Mesothelial cell of epicardium (in vitro differentiated cells): ENCODE data around the gene SIL1. TPM values are rescaled to one million over a fixed set of nuclear protein-coding genes. Genes with fewer than 3 reads are reported as not detected.

Experiments used
- DNase-seq, 2 experiments: peaks; one replicate each; pipeline ENCODE4 v3.0.0; 2021; ENCODE audit warnings: low spot score in 2 of 2; ENCODE audit not compliant: unreplicated experiment in 2 of 2
- H3K27ac Mint-ChIP-seq: 2 replicates; pipeline ENCODE4 v1.8.0; 2021; ENCODE audit warnings: mixed read lengths
- H3K27me3 Mint-ChIP-seq: 2 replicates; pipeline ENCODE4 v1.8.0; 2021; ENCODE audit warnings: low read depth, mixed read lengths
- H3K36me3 Mint-ChIP-seq: 2 replicates; pipeline ENCODE4 v1.8.0; 2021; ENCODE audit warnings: mixed read lengths
- H3K4me1 Mint-ChIP-seq: 2 replicates; pipeline ENCODE4 v1.8.0; 2021; ENCODE audit warnings: mixed read lengths
- H3K4me3 Mint-ChIP-seq: 2 replicates; pipeline ENCODE4 v1.8.0; 2021; ENCODE audit warnings: mild to moderate bottlenecking, moderate library complexity, mixed read lengths
- H3K9me3 Mint-ChIP-seq: 2 replicates; pipeline ENCODE4 v1.8.0; 2021; ENCODE audit warnings: mixed read lengths
- CTCF ChIP-seq: fragments of 200-600 bp; sonication (generic); IDR thresholded peaks from one replicate; pipeline ENCODE4 v1.5.0; 2021; ENCODE audit warnings: antibody characterized with exemption; ENCODE audit not compliant: unreplicated experiment
- total RNA-seq: library from RNA; stranded (reverse); gene quantifications from 3 replicates; pipeline ENCODE4 v1.2.1, GENCODE V29; 2021

The SIL1 gene
- total RNA-seq, 1 donor from 2014 or later = 46.2 TPM

GRCh38 chr5:138952962-138953361, 245.2 kb downstream of the SIL1 start:
- H3K4me3 Mint-ChIP-seq = no peak overlapping the region
- H3K4me1 Mint-ChIP-seq = peaks cover 51% of the 10 kb centered on the region
- H3K27me3 Mint-ChIP-seq = no peaks in the 10 kb centered on the region
- TF ChIP-seq CTCF = no peak
- peaks cover 6% of the 10 kb centered on the region for H3K36me3 Mint-ChIP-seq
- no peaks in the 10 kb centered on the region for H3K9me3 Mint-ChIP-seq
- H3K27ac Mint-ChIP-seq = peak overlapping the region; percentile 64
- no peak for DNase-seq

- no peak for DNase-seq
- H3K36me3 Mint-ChIP-seq = peaks cover 6% of the 10 kb centered on the region
- peak overlapping the region; percentile 61 for H3K27ac Mint-ChIP-seq
- no peak overlapping the region for H3K4me3 Mint-ChIP-seq
- H3K4me1 Mint-ChIP-seq = peaks cover 51% of the 10 kb centered on the region
- no peaks in the 10 kb centered on the region for H3K27me3 Mint-ChIP-seq
- TF ChIP-seq CTCF = no peak
- no peaks in the 10 kb centered on the region for H3K9me3 Mint-ChIP-seq
Observed at GRCh38 chr5:138951986-138952735, 246.0 kb downstream of the SIL1 start.

- DNase-seq = no peak
- TF ChIP-seq CTCF = no peak
- no peak overlapping the region for H3K4me3 Mint-ChIP-seq
- H3K27ac Mint-ChIP-seq = no peak overlapping the region
- peaks cover 6% of the 10 kb centered on the region for H3K36me3 Mint-ChIP-seq
- H3K27me3 Mint-ChIP-seq = no peaks in the 10 kb centered on the region
- no peaks in the 10 kb centered on the region for H3K9me3 Mint-ChIP-seq
- H3K4me1 Mint-ChIP-seq = peaks cover 51% of the 10 kb centered on the region
Observed at GRCh38 chr5:138951091-138951985, 246.8 kb downstream of the SIL1 start.

GRCh38 chr5:138950421-138951031, 247.6 kb downstream of the SIL1 start:
- no peak for TF ChIP-seq CTCF
- H3K27me3 Mint-ChIP-seq = no peaks in the 10 kb centered on the region
- DNase-seq = no peak
- no peak overlapping the region for H3K4me3 Mint-ChIP-seq
- peaks cover 52% of the 10 kb centered on the region for H3K4me1 Mint-ChIP-seq
- H3K9me3 Mint-ChIP-seq = no peaks in the 10 kb centered on the region
- peaks cover 8% of the 10 kb centered on the region for H3K36me3 Mint-ChIP-seq
- H3K27ac Mint-ChIP-seq = no peak overlapping the region

- H3K36me3 Mint-ChIP-seq = peaks cover 12% of the 10 kb centered on the region
- TF ChIP-seq CTCF = no peak
- DNase-seq = no peak
- peak overlapping the region; percentile 30 for H3K27ac Mint-ChIP-seq
- peaks cover 51% of the 10 kb centered on the region for H3K4me1 Mint-ChIP-seq
- H3K27me3 Mint-ChIP-seq = no peaks in the 10 kb centered on the region
- no peaks in the 10 kb centered on the region for H3K9me3 Mint-ChIP-seq
- H3K4me3 Mint-ChIP-seq = no peak overlapping the region
Observed at GRCh38 chr5:138949988-138950387, 248.2 kb downstream of the SIL1 start.
